Vagina (tissue), 2 donors: ENCODE results near the gene FOXR1.

ENCODE experiments used
- POLR2A ChIP-seq, 2 donors: fragments of 450-650 bp; IDR thresholded peaks; one replicate each; pipeline ENCODE4 v1.6.1; 2017; ENCODE audit warnings: antibody characterized with exemption in 2 of 2, mild to moderate bottlenecking in 2 of 2, moderate library complexity in 2 of 2
- TF ChIP-seq, protein P1 (sequence below), 3 experiments: fragments of 450-650 bp in 2 of 3; fragments of 200-600 bp in 1 of 3; sonication (generic) in 1 of 3; IDR thresholded peaks; one replicate each; pipeline ENCODE4 v1.5.1; 2017 to 2019; ENCODE audit warnings: antibody characterized with exemption in 3 of 3, mild to moderate bottlenecking in 2 of 3, moderate library complexity in 2 of 3

GRCh38 chr11:119019996-119020395, 48.4 kb downstream of the FOXR1 start:
- TF ChIP-seq, protein P1, sequence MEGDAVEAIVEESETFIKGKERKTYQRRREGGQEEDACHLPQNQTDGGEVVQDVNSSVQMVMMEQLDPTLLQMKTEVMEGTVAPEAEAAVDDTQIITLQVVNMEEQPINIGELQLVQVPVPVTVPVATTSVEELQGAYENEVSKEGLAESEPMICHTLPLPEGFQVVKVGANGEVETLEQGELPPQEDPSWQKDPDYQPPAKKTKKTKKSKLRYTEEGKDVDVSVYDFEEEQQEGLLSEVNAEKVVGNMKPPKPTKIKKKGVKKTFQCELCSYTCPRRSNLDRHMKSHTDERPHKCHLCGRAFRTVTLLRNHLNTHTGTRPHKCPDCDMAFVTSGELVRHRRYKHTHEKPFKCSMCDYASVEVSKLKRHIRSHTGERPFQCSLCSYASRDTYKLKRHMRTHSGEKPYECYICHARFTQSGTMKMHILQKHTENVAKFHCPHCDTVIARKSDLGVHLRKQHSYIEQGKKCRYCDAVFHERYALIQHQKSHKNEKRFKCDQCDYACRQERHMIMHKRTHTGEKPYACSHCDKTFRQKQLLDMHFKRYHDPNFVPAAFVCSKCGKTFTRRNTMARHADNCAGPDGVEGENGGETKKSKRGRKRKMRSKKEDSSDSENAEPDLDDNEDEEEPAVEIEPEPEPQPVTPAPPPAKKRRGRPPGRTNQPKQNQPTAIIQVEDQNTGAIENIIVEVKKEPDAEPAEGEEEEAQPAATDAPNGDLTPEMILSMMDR (IDR thresholded peaks at IDR 0.05), result no peak
- TF ChIP-seq POLR2A (IDR thresholded peaks at IDR 0.05), result no peak
